GM12865 (cell line): ENCODE data around the gene ZNF232.
"Not testable (repeated sequence)": the region's sequence is repeated elsewhere in the genome, so short reads cannot be mapped to it uniquely, and the experiment has no call there.

Experiments used
- DNase-seq: peaks from one replicate; pipeline ENCODE4 v3.0.0; 2010; ENCODE audit warnings: low read depth
- H3K4me3 ChIP-seq: 2 replicates; pipeline ENCODE4 v1.5.1; 2011; ENCODE audit warnings: mild to moderate bottlenecking, low read depth, low read length, control low read depth
- TF ChIP-seq, protein P1 (sequence below): IDR thresholded peaks from 2 replicates; pipeline ENCODE4 v1.5.1; 2011; ENCODE audit warnings: low read length, control low read depth, low read depth, inconsistent platforms; ENCODE audit not compliant: insufficient read depth; ENCODE audit errors: missing control alignments

ZNF232 gene

DNA sequence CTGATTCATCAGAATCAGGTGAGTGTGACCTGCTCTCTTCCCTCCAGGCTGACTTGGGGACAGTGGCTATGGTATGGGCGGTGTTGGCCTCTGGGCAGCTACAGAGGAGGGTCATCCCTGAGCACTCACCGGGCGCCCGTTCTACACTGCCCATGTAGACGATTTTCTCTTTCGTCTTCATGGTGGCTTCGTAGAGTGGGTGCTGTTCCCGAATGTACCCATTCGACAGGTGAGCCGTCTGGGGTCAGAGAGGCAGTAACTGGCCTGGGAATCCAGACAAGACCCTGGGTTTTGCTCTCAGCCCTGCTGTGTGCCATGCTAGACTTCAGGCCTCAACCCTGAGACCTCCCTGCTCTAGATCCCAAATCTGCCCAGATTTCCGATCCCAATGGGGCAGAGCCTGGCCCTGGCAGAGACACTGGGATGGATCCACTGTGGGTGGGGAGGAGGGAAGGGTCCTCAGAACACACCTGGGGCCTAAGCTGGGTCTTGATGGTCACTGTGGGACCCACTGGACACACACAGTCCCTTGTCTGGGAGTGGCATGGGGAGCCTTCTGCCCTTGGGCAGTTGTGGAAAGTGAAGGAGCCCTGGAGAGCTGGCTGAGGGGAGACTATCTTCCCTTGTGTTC is 17.3 kb upstream of the ZNF232 start:
- no peak overlapping the region for H3K4me3 ChIP-seq
- TF ChIP-seq, protein P1, sequence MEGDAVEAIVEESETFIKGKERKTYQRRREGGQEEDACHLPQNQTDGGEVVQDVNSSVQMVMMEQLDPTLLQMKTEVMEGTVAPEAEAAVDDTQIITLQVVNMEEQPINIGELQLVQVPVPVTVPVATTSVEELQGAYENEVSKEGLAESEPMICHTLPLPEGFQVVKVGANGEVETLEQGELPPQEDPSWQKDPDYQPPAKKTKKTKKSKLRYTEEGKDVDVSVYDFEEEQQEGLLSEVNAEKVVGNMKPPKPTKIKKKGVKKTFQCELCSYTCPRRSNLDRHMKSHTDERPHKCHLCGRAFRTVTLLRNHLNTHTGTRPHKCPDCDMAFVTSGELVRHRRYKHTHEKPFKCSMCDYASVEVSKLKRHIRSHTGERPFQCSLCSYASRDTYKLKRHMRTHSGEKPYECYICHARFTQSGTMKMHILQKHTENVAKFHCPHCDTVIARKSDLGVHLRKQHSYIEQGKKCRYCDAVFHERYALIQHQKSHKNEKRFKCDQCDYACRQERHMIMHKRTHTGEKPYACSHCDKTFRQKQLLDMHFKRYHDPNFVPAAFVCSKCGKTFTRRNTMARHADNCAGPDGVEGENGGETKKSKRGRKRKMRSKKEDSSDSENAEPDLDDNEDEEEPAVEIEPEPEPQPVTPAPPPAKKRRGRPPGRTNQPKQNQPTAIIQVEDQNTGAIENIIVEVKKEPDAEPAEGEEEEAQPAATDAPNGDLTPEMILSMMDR, result no peak
- DNase-seq, result no peak

DNA sequence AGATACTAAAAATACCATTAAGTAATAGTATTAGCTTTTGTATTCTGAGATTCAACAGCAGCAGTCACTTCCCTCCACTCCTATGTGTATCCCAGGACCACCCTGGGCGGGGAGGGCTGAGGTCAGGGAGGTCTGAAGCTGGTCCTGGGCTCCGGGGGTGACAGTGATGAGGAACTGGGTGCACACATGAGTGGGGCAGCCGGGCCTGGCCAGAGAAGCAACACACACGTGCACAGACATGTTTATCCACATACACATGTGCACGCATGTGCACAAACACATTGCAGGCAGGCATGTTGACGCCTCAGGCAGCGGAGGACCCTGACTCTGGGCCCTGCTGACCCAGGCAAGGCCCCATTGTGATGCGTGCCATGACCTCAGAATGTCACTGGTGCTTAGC is 16.7 kb upstream of the ZNF232 start:
- not testable (repeated sequence) for H3K4me3 ChIP-seq, DNase-seq

DNA sequence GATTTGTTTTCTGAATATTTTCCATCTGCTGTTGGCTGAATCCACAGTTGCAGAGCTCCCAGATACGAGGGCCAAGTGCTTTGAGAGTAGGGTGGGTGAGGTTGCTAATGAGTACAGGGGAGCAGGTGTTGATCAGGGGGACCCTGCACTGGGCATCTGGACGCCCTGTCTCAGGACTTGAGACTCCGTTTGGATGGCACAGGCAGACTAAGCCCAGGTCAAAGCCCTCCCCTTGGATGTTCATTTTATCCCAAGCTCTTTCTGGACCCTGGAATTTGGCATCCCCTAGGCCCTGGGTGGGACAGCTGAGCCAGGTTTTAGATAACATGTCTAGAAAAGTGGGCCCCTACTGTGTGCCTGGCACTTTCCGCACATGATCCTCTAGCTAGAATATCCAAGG is 16.2 kb upstream of the ZNF232 start:
- DNase-seq, result no peak
- H3K4me3 ChIP-seq, result no peak overlapping the region
- TF ChIP-seq, protein P1, result no peak

DNA sequence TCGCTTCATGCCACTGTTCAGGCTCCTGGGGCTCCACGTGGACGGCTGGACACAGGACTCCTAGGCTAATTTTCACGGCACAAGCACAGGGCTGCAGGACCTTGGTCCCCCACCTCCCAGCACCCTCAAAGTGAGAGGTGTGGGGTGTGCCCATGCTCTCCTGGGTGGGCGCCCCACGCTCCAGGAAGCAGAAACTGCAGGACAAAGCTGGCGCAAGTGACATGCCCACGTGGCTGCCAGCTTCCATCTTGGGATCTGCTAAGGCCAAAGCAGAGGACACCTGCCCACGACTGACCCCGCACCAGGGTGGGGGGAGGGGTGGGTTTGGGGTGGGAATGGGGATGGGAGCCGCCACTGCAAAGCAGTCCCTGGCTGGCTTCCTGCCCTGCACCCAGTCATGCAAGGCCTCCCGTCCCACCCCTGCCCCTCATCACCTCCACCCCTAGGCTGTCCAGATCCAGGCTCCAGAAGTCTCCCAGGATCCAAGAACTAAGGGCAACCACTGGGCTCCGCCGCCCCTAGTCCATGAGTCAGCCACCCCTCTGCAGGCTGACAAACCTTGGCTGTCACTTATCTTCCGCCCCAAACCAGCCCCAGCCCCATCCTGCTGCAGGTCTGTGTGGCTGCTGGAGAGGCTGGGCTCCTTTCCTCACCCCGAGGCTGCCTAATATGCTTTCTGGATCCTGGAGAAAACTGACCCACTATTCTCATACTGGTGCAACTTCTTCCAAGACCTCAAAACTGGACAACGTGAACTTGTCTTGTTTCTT is 15.2 kb upstream of the ZNF232 start:
- H3K4me3 ChIP-seq, result no peak overlapping the region
- no peak for DNase-seq
- TF ChIP-seq, protein P1, result no peak

DNA sequence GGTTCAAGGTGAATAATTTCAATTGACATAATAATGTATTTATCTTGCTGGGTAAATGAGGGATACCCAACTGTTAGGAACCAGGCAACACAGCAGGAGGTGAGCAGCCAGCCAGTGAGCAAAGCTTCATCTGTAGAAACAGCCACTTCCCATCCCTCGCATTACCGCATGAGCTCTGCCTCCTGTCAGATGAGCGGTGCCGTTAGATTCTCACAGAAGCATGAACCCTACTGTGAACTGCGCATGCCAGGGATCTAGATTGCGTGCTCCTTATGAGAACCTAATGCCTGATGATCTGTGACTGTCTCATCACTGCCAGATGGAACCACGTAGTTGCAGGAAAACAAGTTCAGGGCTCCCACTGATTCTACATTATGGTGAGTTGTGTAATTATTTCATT is 13.2 kb upstream of the ZNF232 start:
- DNase-seq, H3K4me3 ChIP-seq: not testable (repeated sequence)

DNA sequence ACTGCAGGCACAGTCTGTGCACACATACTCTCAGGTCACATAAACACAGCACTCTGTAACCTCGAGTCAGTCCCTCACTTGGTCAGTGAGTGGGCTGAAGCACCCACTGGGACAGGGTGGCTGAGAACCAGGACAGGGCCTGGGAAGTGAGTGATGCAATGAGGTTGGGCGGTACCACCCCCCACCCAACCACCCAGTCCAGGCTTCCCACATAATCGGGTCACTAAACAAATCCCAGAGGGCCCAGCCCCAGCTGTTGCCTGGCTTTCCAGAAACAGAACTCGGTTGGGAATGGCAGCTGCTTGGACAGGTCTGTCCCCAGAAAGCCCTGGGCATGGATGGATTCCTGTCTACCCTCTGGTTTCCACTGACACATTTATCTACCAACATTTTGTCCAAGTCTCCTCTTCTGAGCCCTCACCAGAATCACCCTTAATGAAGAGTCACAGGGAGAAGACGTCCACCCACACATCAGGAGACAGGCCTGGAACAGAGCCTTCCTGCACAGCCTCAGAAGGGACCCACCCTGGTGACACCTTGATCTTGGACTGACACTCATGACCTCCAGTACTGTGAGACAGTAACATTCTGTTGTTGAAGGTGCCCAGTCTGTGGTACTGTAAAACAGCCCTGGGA is 12.6 kb upstream of the ZNF232 start:
- not testable (repeated sequence) for DNase-seq

DNA sequence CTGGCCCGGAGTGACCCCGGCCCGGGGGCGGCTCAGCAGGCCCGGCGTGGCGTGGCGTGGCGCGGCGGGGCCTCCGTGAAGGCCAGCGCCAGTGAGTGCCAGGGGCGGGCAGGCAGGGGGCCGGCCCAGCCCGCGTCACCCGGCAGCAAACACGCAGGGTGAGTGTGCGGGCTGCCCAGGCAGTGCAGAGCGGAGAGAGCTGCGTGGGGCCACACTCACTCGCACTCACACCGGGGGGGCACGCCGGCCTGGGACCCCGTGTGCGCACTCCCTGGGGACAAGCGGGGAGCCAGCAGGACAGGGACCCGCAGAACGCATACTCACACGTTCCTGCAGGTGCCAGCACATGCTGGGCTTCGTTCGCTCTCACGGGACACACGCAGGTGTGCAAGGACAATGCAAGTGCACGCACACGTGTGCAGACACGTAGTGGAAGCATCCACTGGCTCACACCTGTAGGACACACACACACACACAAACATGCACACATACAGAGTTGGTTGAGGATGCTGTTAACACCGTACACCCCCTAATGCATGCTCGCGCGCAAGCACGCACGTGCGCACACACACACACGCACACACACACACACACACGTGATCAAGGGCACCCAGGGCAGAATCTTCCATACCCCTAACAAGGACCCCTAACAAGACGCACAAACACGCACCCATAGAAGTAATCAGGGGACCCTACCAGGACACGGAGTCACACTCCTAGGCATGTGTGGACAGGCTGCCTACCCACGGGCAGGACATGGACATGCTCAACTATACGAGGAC is 11.9 kb upstream of the ZNF232 start:
- TF ChIP-seq, protein P1, result no peak
- DNase-seq, result no peak
- H3K4me3 ChIP-seq, result no peak overlapping the region

More for the DNA sequence above, 12.6 kb upstream of the ZNF232 start:
- H3K4me3 ChIP-seq, result not testable (repeated sequence)
